Mesenchymal stem cell (in vitro differentiated cells and primary cell): ENCODE measurements around the gene ATP1A4.

Experiments
- DNase-seq: peaks from one replicate; pipeline ENCODE4 v3.0.0-alpha.2; 2013
- H2AFZ ChIP-seq: one replicate; pipeline ENCODE4 v1.6.1; 2013; ENCODE audit warnings: low read depth, mild to moderate bottlenecking, control low read depth, inconsistent platforms, low read length, moderate library complexity
- H2AK5ac ChIP-seq: 2 replicates; pipeline ENCODE4 v1.6.1; 2013; ENCODE audit warnings: low read length, moderate library complexity, mild to moderate bottlenecking, inconsistent platforms; ENCODE audit not compliant: severe bottlenecking
- H2BK120ac ChIP-seq: one replicate; pipeline ENCODE4 v1.6.1; 2013; ENCODE audit warnings: low read depth, mild to moderate bottlenecking, inconsistent platforms, low read length, moderate library complexity
- H2BK12ac ChIP-seq, 2 experiments: one replicate each; pipeline ENCODE4 v1.6.1; 2013; ENCODE audit warnings: inconsistent platforms in 2 of 2, low read length in 2 of 2, mild to moderate bottlenecking in 2 of 2, moderate library complexity in 2 of 2, control low read depth in 1 of 2
- H2BK15ac ChIP-seq: one replicate; pipeline ENCODE4 v1.6.1; 2013; ENCODE audit warnings: mild to moderate bottlenecking, low read depth, inconsistent platforms; ENCODE audit not compliant: poor library complexity, severe bottlenecking
- H2BK5ac ChIP-seq: 2 replicates; pipeline ENCODE4 v1.6.1; 2013; ENCODE audit warnings: low read depth, mild to moderate bottlenecking, low read length, control low read depth, inconsistent platforms; ENCODE audit not compliant: poor library complexity, severe bottlenecking
- H3K14ac ChIP-seq, 2 experiments: one replicate each; pipeline ENCODE4 v1.6.1; 2013; ENCODE audit warnings: inconsistent platforms in 2 of 2, low read length in 2 of 2, control low read depth in 1 of 2, mild to moderate bottlenecking in 1 of 2, moderate library complexity in 1 of 2
- H3K18ac ChIP-seq, 2 experiments: one replicate each; pipeline ENCODE4 v1.6.1; 2013; ENCODE audit warnings: inconsistent platforms in 2 of 2, low read length in 2 of 2, control low read depth in 1 of 2, low read depth in 1 of 2, mild to moderate bottlenecking in 1 of 2
- H3K23ac ChIP-seq, 2 experiments: one replicate each; pipeline ENCODE4 v1.6.1; 2013; ENCODE audit warnings: inconsistent platforms in 2 of 2, low read length in 2 of 2, mild to moderate bottlenecking in 2 of 2, moderate library complexity in 2 of 2, control low read depth in 1 of 2
- H3K27ac ChIP-seq: 2 replicates; pipeline ENCODE4 v1.5.1; 2013; ENCODE audit warnings: mild to moderate bottlenecking, moderate library complexity, low read length, control low read depth, inconsistent platforms; ENCODE audit not compliant: poor library complexity, severe bottlenecking
- H3K27me3 ChIP-seq, 2 experiments: 2 replicates each; pipeline versions ENCODE4 v1.6.1 to v1.7.0; 2013; ENCODE audit warnings: low read length in 2 of 2, mild to moderate bottlenecking in 2 of 2, moderate library complexity in 2 of 2, control low read depth in 1 of 2, inconsistent platforms in 1 of 2; ENCODE audit not compliant: control insufficient read depth in 1 of 2, insufficient read depth in 1 of 2
- H3K36me3 ChIP-seq, 2 experiments: 2 replicates each; pipeline versions ENCODE4 v1.6.1 to v1.7.0; 2013; ENCODE audit warnings: low read length in 2 of 2, control low read depth in 1 of 2, inconsistent platforms in 1 of 2, low read depth in 1 of 2, mild to moderate bottlenecking in 1 of 2; ENCODE audit not compliant: insufficient read depth in 2 of 2, control insufficient read depth in 1 of 2
- H3K4ac ChIP-seq, 2 experiments: one replicate each; pipeline ENCODE4 v1.6.1; 2013; ENCODE audit warnings: inconsistent platforms in 2 of 2, low read length in 2 of 2, mild to moderate bottlenecking in 2 of 2, moderate library complexity in 2 of 2, control low read depth in 1 of 2, low read depth in 1 of 2
- H3K4me1 ChIP-seq: 2 replicates; pipeline ENCODE4 v1.6.1; 2013; ENCODE audit warnings: low read depth, low read length, control low read depth; ENCODE audit not compliant: control insufficient read depth, insufficient read depth
- H3K4me2 ChIP-seq: 2 replicates; pipeline ENCODE4 v1.6.1; 2013; ENCODE audit warnings: low read length, mild to moderate bottlenecking, inconsistent platforms; ENCODE audit not compliant: poor library complexity, severe bottlenecking
- H3K4me3 ChIP-seq, 2 experiments: 2 replicates each; pipeline versions ENCODE4 v1.5.1 to v1.7.0; 2013; ENCODE audit warnings: low read length in 2 of 2, mild to moderate bottlenecking in 2 of 2, control low read depth in 1 of 2, low read depth in 1 of 2; ENCODE audit not compliant: insufficient read depth in 1 of 2
- H3K79me1 ChIP-seq: replicated peaks from 2 replicates; pipeline ENCODE4 v1.6.1; 2013; ENCODE audit warnings: mild to moderate bottlenecking, control low read depth, low read length, inconsistent platforms; ENCODE audit not compliant: poor library complexity, severe bottlenecking
- H3K9ac ChIP-seq: 2 replicates; pipeline ENCODE4 v1.7.0; 2013; ENCODE audit warnings: mild to moderate bottlenecking, low read length, moderate library complexity
- H3K9me3 ChIP-seq: 2 replicates; pipeline ENCODE4 v1.7.0; 2013; ENCODE audit warnings: mild to moderate bottlenecking, low read length; ENCODE audit not compliant: control insufficient read depth
- H4K8ac ChIP-seq: one replicate; pipeline ENCODE4 v1.6.1; 2013; ENCODE audit warnings: inconsistent platforms, mild to moderate bottlenecking, low read length, moderate library complexity
- H4K91ac ChIP-seq: one replicate; pipeline ENCODE4 v1.6.1; 2013; ENCODE audit warnings: mild to moderate bottlenecking, low read length, inconsistent platforms
- WGBS: methylation state at CpG from one replicate; pipeline ENCODE4 v1.1.7; 2013; ENCODE audit warnings: mixed read lengths; 5-methylcytosine and 5-hydroxymethylcytosine counted together

ATP1A4 gene

GRCh38 chr1:160143695-160144094, 7.7 kb upstream of the ATP1A4 start:
- Histone ChIP-seq H3K27ac (no peak overlapping the region), H3K36me3 (no peaks in the 10 kb centered on the region), H3K4me2 (no peak overlapping the region), H3K14ac (no peak overlapping the region), H2BK5ac (no peak overlapping the region), H3K79me1 (no peaks in the 10 kb centered on the region), H4K8ac (no peak overlapping the region), H2BK120ac (no peak overlapping the region), H3K23ac (no peak overlapping the region), H3K4me1 (no peaks in the 10 kb centered on the region), H2BK15ac (no peak overlapping the region), H2AFZ (no peak overlapping the region), H2AK5ac (no peak overlapping the region), H2BK12ac (no peak overlapping the region), H3K9ac (no peak overlapping the region), H3K9me3 (no peaks in the 10 kb centered on the region), H3K18ac (no peak overlapping the region), H4K91ac (no peak overlapping the region), H3K4ac (no peak overlapping the region), H3K27me3 (peaks cover 18 to 27% of the 10 kb centered on the region in 2 experiments), H3K4me3 (no peak overlapping the region)
- DNase-seq = no peak
- WGBS = no CpG with 5 or more reads among the region's 1 CpG

- no peak overlapping the region for H2BK12ac ChIP-seq
- H3K79me1 ChIP-seq = no peaks in the 10 kb centered on the region
- H3K9ac ChIP-seq = no peak overlapping the region
- WGBS = 75% methylated on average over 4 of the region's 4 CpGs
- H2AFZ ChIP-seq = no peak overlapping the region
- H3K4ac ChIP-seq = no peak overlapping the region
- no peak overlapping the region for H2BK15ac ChIP-seq
- H2AK5ac ChIP-seq = no peak overlapping the region
- H3K4me2 ChIP-seq = no peak overlapping the region
- H4K8ac ChIP-seq = no peak overlapping the region
- no peak overlapping the region for H3K18ac ChIP-seq
- H3K9me3 ChIP-seq = no peaks in the 10 kb centered on the region
- no peak overlapping the region for H3K14ac ChIP-seq
- H3K4me3 ChIP-seq = no peak overlapping the region
- no peak overlapping the region for H2BK5ac ChIP-seq
- no peak overlapping the region for H4K91ac ChIP-seq
- no peak overlapping the region for H3K23ac ChIP-seq
- no peak overlapping the region for H2BK120ac ChIP-seq
- no peaks in the 10 kb centered on the region for H3K36me3 ChIP-seq
- H3K27me3 ChIP-seq = peaks cover 11 to 17% of the 10 kb centered on the region in 2 experiments
- DNase-seq = no peak
- no peak overlapping the region for H3K27ac ChIP-seq
- H3K4me1 ChIP-seq = no peaks in the 10 kb centered on the region
These were observed 6.5 kb upstream of the ATP1A4 start for GRCh38 chr1:160144921-160145320.

GRCh38 chr1:160146107-160146506, 5.3 kb upstream of the ATP1A4 start:
- Histone ChIP-seq H3K4me2 (no peak overlapping the region), H2AFZ (no peak overlapping the region), H3K27me3 (peaks cover 9 to 14% of the 10 kb centered on the region in 2 experiments), H3K9ac (no peak overlapping the region), H2BK12ac (no peak overlapping the region), H3K4me3 (no peak overlapping the region), H2BK15ac (no peak overlapping the region), H4K8ac (no peak overlapping the region), H3K18ac (no peak overlapping the region), H3K14ac (no peak overlapping the region), H3K4ac (no peak overlapping the region), H2AK5ac (no peak overlapping the region), H3K36me3 (no peaks in the 10 kb centered on the region), H2BK120ac (no peak overlapping the region), H3K9me3 (no peaks in the 10 kb centered on the region), H3K27ac (no peak overlapping the region), H3K4me1 (no peaks in the 10 kb centered on the region), H2BK5ac (no peak overlapping the region), H3K23ac (no peak overlapping the region), H3K79me1 (no peaks in the 10 kb centered on the region), H4K91ac (no peak overlapping the region)
- 95% methylated on average over 12 of the region's 14 CpGs for WGBS
- DNase-seq = no peak

GRCh38 chr1:160148121-160148520, 3.3 kb upstream of the ATP1A4 start:
- Histone ChIP-seq H2BK12ac (no peak overlapping the region), H3K27ac (no peak overlapping the region), H2BK5ac (no peak overlapping the region), H3K4me3 (no peak overlapping the region), H3K4ac (no peak overlapping the region), H3K9me3 (no peaks in the 10 kb centered on the region), H4K8ac (no peak overlapping the region), H3K9ac (no peak overlapping the region), H3K23ac (no peak overlapping the region), H2AK5ac (no peak overlapping the region), H3K4me2 (no peak overlapping the region), H2AFZ (no peak overlapping the region), H3K79me1 (no peaks in the 10 kb centered on the region), H4K91ac (no peak overlapping the region), H2BK15ac (no peak overlapping the region), H3K4me1 (no peaks in the 10 kb centered on the region), H3K27me3 (peaks cover 3 to 7% of the 10 kb centered on the region in 2 experiments), H2BK120ac (no peak overlapping the region), H3K14ac (no peak overlapping the region), H3K18ac (no peak overlapping the region), H3K36me3 (no peaks in the 10 kb centered on the region)
- WGBS = 98% methylated on average over 2 of the region's 3 CpGs
- DNase-seq = no peak
